Measurements from ENCODE around the gene RPS6KL1.

Gene RPS6KL1

DNA sequence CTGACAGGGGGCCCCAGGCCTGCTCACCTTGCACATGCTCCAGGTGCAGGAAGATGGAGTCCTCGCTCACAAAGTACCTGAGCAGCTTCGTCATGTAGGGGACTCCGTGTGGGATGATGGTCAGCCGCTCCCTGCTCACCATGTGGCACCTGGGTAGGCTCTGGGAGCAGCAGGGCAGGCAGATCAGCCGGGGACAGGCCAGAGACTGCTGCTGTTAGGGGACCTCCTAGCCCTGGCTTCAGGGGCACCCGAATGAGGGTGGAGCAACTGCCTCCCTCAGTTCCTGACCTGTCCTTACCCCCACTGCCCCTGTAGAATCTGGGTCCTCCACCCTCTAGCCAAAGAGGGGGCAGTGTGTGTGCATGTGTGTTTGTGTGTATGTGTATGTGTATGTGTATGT is 11.8 kb downstream of the RPS6KL1 start:
- DNase-seq (ENCODE audit: low read depth), result no peak

DNA sequence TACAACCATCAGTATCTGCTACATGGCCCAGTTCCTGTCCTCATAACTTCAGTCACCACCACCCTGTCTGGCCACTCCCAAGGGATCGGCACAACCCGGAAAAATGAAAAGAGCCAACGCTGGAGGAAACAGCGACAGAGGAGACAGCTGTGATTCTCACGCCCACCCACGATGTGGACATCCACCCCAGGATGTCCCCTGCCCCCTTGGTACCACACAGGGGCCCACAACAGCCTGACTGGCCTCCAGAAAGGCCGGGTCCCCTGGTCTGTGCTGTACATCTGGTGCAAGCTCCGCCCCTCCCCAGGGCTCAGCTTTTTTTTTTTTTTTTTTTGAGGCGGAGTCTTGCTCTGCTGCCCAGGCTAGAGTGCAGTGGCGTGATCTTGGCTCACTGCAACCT is 12.5 kb downstream of the RPS6KL1 start:
- DNase-seq (ENCODE audit: low read depth), result no peak

DNA sequence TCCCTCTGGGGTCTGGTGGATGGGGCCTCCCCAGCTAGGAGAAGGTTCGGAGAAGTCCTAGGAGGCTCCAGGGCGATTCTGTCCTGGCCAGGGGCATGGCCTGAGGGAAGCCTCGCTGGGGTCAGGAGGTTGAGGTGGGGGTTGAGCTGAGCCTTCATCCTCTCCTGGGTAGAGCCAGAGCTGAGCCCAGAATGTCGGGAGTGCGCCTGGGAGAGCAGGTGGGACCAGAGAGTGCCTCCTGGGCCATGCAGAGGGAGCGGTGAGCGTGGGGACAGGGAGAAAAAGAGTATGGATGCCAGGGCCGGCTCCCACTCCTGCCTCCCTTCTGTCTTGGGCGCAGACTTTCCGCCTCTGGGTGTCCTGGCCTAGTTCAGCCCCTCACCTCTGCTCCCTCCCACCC is 13.1 kb downstream of the RPS6KL1 start:
- DNase-seq (ENCODE audit: low read depth), result no peak

DNA sequence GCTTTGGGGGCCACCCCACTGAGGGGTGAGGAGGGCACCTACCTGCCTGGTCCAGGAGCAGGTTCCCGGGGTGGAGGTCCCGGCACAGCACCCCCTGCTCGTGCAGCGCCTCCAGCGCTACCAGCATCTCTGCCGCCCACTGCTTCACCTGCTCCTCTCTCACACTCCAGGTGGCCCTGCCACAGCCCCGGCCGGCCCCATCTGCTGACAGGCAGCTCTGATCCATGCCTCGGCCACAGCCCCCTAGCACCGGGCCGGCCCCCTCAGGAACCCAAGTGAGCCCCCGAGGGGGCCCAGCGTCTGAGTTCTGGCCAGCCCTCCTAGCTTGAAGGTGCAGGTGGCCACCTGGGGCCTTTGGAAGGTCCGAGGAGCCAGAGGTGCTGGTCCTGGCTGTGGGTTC is 13.6 kb downstream of the RPS6KL1 start:
- no peak for DNase-seq (ENCODE audit: low read depth)

DNA sequence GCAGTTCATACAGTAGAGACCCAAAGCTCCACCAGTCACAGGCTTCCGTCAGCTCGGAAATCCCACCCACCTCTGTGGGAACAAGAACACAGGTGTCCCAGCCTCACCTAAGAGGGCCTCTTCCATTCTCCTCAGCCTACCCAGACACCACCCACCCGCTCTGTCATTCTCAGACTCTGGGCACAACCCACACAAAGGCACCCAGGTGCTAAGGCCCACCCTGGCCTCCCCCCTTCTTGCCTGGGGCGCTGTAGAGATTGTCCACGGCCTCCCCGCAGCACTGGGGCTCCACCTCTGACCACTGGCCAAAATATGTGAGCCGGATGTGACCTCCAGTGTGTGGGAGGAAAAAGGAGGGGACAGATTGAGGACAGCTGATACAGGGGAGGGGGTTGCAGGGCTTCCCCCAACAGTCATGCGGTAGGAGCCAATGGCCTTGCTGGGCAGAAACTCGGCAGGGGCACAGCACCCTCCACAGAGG is 14.2 kb downstream of the RPS6KL1 start:
- DNase-seq (ENCODE audit: low read depth), result no peak

DNA sequence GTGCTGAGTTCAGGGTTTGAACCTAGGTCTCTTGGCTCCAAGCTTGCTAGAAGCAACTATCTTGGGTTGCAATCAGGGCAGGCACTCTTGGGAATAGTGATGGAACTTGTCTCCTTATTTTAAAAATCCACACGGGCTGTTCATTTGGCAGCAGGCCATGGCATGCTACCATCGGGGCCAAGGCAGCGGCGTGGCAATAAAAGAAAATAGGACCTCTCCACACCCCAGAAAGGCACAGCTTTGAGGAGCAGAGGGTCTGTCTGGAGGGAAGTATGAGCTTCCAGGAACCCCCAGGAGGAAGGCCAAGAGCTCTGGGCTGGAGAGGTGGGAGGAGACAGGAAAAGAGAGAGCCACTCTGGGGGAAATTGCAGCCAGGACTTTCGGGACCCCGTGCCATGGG is 15.3 kb downstream of the RPS6KL1 start:
- no peak for DNase-seq (ENCODE audit: low read depth)

DNA sequence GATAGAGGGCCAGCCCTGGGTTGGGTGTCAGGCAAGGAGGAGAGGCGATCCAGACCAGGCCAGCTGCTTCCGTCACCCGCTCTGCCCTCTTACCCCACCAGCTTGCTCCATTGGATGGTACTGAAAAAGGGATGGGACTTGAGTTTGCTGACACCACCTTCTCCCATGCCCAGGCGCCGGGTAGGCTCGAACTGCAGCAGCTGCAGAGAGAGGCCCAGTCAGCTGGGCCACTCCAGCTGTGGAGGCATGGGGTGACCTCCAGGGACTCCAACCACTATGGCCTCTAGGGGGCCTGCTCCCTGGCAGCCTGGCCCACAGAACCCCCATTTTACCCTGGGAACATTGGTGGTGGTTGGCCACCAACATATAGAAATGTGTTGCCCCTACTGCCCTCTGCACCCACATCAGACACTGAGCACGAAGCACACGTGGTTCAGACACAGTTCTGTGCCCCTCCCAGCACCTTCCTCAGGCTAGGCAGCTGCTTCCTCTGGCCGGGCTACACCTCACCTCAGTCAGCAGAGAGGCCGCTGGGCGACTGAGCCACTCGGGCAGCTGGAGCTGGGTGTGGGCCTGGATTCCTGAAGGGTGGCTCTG is 16.0 kb downstream of the RPS6KL1 start:
- DNase-seq (ENCODE audit: low read depth), result no peak

DNA sequence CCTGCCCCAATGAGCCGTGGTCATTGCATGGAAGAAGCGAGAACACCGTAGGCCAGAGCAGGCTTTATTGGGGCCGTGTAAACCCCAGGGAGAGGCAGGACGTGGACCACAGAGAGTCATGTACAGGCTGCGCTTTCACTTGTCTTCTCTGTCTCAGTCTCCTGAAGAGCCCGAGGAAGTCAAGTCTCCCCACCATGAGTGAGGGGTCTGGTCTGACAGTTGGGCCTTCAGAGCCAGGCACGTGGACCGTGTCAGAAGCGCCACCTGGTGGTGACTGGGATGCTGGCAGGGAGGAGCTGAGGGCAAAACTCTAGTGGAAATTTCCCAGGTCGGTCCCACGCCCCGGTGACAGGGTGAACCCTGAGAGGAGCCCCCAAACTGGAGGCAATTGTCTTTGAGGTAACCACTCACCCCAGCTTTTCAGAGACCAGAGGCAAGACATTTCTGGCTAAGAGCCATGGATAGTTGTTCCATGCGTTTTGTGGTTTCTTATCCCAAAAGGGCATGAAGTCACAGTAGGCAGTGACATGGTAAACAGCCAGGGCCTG is 17.4 kb downstream of the RPS6KL1 start:
- peak; percentile 49 for DNase-seq (ENCODE audit: low read depth)

DNA sequence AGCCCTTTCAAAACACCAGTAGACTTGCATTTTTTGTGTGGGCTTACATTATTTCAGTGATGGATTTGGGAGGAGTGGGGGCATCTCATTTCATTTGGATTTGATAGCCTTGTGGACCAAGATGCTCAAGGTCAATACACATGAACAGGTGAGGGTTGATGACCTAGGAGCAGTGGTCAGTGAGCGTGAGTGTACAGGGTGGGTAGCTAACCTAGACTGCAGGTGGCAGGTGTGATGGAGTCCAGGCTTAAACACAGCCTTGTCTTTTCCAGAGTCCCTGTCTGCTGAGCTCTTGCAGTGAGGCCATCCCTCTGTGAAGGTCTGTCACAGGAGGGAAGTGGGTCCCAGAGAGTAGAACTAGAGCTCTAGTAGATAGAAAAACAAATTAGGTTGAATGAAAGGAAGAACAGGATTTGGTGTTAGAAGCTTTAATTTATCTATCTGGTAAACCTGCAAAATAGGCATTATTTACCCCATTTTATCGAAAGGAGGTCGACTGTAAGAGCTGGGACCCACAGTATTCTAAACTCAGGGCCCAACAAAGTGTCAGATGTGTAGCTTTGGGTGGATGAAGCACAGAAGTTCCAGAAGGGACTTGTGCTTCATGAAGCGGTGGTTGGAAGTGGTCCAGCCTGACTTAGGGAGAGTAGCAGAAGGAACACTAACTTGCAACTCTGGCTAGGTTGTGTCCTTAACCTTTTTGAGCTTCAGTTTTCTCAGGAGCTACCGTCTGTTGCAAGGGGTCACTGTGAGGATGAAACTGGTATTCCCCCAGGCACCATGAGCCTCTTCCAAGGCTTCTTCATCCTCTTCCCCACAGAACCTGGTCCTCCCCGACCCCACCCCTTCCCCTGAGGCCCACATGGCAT is 18.2 kb downstream of the RPS6KL1 start:
- DNase-seq (ENCODE audit: low read depth), result no peak

DNA sequence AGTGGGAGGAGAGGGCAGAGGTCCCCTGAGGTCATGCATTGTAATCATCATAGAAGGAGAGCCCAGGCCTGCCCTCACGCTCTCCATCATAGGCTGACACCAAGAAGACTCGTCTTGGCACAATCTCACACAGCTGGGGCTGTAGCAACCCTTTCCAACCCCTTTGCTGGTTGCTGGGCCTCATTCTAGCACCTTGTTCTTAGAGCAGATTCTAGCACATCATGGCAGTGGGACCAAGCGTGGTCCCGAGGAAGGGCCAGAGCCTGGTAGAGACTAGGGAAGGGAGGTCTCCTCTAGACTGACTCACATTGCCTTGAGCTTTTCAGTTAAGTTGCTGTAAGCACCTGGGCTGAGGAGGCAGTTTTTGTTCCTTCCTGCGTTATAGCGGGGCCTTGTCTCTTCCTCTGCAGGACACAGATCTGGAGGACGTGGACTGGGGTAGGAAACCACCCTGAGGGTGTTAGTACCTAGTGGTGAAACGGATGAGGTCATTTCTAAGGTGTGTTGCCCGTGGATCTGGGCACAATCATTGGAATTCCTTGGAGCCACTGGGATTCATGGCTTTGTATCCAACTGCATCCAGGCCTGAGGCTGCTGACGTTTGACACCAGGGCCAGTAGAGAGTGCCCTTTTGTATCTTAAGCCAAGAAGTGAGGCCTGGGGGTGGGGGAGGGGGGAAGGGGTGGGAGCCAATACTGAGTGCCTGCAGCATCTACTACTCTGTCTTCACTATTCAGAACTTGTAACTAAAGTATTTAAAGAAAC is 19.9 kb downstream of the RPS6KL1 start:
- no peak for DNase-seq (ENCODE audit: low read depth)

DNA sequence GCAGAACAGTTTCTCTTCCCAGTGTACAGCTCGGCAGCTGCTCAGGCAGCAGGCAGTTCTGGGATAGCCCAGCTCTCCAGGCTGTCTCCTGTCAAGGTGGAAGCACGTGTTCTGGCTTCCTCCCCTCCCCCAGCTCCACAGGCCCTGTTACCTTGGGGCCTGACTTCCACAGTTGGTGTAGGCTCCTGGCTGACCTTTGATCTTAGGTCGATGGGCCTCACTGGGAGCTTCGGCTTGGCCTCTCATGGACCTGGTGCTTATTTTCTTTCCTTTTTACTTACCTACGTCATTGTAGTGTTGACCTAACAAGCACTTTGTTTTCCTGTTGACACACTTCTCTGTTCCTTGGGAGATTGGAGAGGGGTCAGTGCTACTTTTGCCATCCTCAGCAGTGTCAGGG is 24.4 kb downstream of the RPS6KL1 start:
- DNase-seq (ENCODE audit: low read depth), result no peak

DNA sequence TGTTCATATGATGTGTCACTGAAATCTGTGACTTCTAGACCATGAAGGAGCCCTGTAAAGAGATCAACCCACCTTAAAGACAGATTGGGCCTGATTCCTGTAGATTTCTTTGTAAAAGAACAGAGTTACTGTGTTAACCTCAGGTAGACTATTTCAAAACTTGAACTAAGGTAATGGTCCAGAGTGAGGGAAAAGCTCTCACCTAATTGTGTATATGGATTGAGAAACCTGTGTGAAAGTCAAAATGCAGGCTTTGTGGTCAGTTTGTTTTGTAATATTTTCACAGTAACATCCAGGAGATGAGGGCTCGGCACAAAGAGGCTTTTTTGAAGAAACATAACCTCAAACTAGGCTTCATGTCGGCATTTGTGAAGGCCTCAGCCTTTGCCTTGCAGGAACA is 25.0 kb downstream of the RPS6KL1 start:
- DNase-seq (ENCODE audit: low read depth), result no peak

DNA sequence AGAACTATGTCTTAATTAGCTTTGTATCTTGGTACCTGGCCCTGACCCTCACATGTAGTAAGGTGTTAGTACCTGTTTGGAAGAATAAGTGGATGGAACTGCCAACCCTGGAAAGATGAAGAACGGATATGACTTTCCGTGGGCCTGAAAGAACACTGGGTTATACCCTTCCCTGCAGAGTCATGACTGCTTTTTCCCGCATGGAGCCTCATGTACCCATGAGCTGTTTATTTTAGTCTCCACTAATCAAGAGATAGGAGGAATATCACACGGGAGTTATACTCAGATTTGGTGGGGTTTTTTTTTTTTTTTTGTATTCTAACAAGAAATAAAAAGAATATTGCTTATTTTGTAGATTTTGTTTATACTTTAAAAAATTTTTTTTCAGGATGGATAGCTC is 25.4 kb downstream of the RPS6KL1 start:
- no peak for DNase-seq (ENCODE audit: low read depth)

DNA sequence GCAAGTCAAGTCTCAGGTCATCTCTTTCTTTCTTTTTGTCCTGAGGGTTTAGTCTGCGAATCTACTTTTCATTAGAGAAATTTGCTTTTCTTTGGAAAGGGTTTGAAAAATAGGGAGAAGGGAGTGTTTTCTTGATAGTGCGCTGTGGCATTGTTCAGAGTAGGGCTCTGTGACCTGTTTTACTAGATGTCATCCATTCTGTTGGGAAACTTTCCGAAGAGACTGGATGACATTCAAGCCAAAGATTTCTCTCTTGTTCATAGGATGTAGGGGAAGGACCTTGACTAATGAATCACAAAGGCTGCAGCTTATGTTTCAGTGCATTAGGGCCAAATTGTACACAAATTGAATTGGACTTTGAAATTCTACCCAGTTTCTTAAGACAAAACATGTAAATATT is 26.7 kb downstream of the RPS6KL1 start:
- no peak for DNase-seq (ENCODE audit: low read depth)

DNA sequence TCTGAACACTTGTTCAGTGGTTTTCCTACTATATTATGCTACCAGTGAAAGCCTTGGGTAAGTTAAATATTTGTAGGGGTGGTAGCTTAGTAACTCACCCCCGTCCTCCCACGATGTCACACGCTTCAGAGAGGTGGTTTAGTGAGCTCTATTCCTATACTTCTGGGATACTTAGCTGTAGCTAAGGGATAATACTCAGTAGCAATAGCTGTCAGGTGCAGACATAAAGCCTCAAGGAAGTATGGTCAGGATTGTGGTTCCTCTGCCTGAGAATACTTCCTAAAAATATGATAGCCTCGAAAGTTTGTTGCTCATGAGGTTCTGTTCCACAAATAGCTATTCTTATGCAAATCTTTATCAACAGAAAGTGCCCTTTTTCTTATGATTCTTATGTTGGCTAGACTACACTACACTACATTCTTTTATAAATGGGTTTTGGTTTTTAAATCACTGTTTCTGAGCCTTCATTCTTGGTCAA is 29.4 kb downstream of the RPS6KL1 start:
- DNase-seq (ENCODE audit: low read depth), result no peak

DNA sequence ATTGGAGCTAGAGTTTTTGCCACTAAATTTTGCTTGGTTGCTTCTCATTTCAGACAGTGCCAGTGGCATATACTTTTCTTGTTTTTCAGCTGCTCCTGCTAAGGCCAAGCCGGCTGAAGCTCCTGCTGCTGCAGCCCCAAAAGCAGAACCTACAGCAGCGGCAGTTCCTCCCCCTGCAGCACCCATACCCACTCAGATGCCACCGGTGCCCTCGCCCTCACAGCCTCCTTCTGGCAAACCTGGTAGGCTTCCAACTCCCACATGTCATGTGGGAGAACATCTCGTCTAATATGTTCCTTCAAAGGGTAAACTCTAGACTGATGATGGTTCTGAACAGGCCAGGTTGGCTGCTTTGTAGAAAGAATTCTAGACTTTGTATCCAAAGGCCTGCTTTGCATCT is 30.3 kb downstream of the RPS6KL1 start:
- DNase-seq (ENCODE audit: low read depth), result no peak

DNA sequence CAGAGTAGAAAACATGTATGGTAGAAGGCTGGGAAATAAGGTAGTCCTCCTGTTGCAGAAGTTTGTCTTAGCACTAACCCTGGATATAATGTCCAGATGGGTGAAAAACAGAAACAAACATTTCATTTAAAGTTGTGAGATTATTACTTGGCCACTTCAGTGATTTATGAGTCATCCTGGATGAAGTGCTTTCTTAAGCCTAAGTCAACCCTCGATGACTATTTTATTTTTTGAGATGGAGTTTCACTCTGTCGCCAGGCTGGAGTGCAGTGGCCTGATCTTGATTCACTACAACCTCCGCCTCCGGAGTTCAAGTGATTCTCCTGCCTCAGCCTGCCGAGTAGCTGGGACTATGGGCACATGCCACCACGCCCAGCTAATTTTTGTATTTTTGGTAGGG is 31.2 kb downstream of the RPS6KL1 start:
- no peak for DNase-seq (ENCODE audit: low read depth)

DNA sequence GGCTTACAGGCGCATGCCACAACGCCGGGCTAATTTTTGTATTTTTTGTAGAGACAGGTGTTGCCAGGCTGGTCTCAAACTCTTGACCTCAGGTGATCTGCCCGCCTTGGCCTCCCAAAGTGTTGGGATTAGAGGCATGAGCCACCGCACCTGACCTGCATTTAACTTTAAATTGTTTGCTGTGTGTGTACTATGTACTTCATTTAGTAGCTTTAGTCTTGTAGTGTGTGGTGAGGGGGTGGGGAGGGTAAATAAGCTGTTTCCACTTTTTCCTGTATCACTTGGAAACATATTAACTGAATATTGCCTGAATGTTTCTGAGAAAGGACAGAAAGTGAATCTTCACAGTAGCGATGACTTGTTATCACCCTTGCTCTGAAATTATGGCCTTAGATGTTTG is 32.8 kb downstream of the RPS6KL1 start:
- DNase-seq (ENCODE audit: low read depth), result no peak

DNA sequence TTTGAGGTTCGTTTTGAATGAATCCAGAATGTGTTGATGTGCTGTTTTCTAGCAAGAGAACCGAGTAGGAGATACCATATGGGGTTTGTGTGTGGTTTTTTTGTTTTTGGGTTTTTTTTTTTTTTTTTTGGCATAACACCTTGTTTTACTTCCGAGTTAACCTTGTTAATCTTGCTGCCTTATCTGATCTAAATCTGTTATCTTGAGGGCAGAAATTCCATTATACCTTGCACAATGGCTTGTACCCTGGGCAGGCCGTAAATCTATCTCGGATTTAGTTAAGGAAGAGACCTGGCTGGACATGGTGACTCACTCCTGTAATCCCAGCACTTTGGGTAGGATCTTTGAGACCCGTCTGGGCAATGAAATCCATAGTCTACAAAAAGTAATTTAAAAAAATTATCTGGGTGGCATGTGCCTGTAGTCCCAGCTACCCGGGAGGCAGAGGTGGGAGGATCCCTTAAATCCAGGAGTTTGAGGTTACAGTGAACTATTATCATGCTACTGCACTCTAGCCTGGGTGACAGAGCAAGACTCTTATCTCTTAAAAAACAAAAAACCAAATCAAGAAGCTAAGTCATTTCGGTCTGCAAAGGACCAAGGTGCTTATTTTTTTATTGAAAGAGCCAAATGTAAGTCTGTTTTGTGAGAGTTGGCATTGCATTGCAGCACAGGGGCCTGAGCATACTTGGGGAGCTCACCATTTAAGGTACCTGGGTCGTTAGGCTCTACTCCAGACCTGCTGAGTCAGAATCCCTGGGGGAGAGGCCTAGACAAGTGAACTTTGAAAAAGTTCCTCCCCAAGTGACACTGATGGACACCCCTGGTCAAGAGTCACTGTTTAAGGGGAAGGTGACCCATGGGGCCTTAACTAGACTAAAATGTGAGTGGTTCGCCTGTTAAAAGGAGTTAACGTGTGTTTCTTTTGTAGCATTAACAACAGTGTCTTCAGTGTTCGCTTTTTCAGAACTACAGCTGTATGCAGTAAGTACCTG is 34.6 kb downstream of the RPS6KL1 start:
- DNase-seq (ENCODE audit: low read depth), result no peak

DNA sequence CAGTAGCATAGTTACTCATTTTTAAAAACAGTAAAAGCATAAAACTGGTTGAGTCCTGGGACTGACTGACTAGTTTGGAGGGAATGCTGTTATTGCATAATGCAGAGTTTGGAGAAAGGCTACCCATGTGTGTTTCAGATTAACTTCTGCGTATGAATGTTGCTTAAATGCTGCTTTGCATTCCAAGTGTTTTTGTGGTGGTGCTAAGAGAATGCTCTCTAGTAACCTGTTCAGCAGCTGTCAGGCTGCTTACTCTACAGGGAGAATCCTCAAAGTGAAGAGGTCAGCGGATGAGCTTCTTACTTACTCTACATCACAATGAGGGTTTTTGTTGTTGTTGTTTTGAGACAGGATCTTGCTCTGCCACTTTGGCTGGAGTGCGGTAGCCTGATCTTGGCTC is 37.1 kb downstream of the RPS6KL1 start:
- no peak for DNase-seq (ENCODE audit: low read depth)
